GM12878 (cell line): ENCODE measurements around the gene C9orf50. TPM values are rescaled to one million over a fixed set of nuclear protein-coding genes. Genes with fewer than 3 reads are reported as not detected.

Source experiments
- BCL11A ChIP-seq: IDR thresholded peaks from 2 replicates; pipeline ENCODE4 v1.6.1; 2011; ENCODE audit warnings: low read depth, low read length
- HDGF ChIP-seq: fragments of 450-650 bp; IDR thresholded peaks from 2 replicates; pipeline ENCODE4 v1.6.1; 2016; ENCODE audit warnings: antibody characterized with exemption
- MTA2 ChIP-seq: fragments of 450-650 bp; IDR thresholded peaks from 2 replicates; pipeline ENCODE4 v1.6.1; 2016; ENCODE audit warnings: low read depth, mild to moderate bottlenecking, moderate library complexity
- NFXL1 ChIP-seq: fragments of 450-650 bp; IDR thresholded peaks from 2 replicates; pipeline ENCODE4 v1.6.1; 2017; ENCODE audit warnings: antibody characterized with exemption, mild to moderate bottlenecking, borderline replicate concordance
- PAX5 ChIP-seq: IDR thresholded peaks from 2 replicates; pipeline ENCODE4 v1.6.1; 2011; ENCODE audit warnings: low read depth, low read length, borderline replicate concordance
- RUNX3 ChIP-seq: IDR thresholded peaks from 2 replicates; pipeline ENCODE4 v1.6.1; 2012; ENCODE audit warnings: low read length, inconsistent platforms
- polyA plus RNA-seq, 11 experiments: library from polyadenylated mRNA; depleted of rRNA in 4 of 11; unstranded in 6 of 11; stranded (reverse) in 5 of 11; fragments of >200 nt; fragmentation: Nextera tagmentation in 4 of 11; fragmentation: Illumina TruSeq in 1 of 11; extraction: Ambion mirVana in 4 of 11; extraction: Trizol in 1 of 11; gene quantifications; 1 replicate in 1 of 11; 2 replicates in 10 of 11; pipeline versions ENCODE4 v1.2.1 to v1.2.3, GENCODE V29; 2011 to 2016; ENCODE audit warnings: inconsistent platforms in 2 of 11, missing spikeins in 2 of 11, low read depth in 1 of 11
- total RNA-seq, 4 experiments: library from RNA; depleted of rRNA in 3 of 4; stranded (reverse); fragments of >200 nt in 3 of 4; fragmentation: Illumina TruSeq in 1 of 4; extraction: Trizol in 1 of 4; gene quantifications; 2 replicates each; pipeline versions ENCODE4 v1.2.1 to v1.2.3, GENCODE V29; 2013 to 2021
- TF ChIP-seq, protein P1 (sequence below): IDR thresholded peaks from 2 replicates; pipeline ENCODE4 v1.6.1; 2011; ENCODE audit warnings: borderline replicate concordance, low read depth, mild to moderate bottlenecking, moderate library complexity, low read length; ENCODE audit not compliant: insufficient read depth, poor library complexity, severe bottlenecking
- TF ChIP-seq, protein P2 (sequence below): fragments of 450-650 bp; IDR thresholded peaks from 2 replicates; pipeline ENCODE4 v1.6.1; 2017; ENCODE audit warnings: low read depth, mild to moderate bottlenecking, moderate library complexity
- TF ChIP-seq, protein P3 (sequence below): IDR thresholded peaks from 2 replicates; pipeline ENCODE4 v1.6.1; 2011; ENCODE audit warnings: low read depth, low read length, improper control_type of control experiment, borderline replicate concordance

The C9orf50 gene
- total and polyA plus RNA-seq, 10 of the 15 experiments (the other 5 are each of a cell fraction or from before 2014, with no cell fraction given): not detected

DNA sequence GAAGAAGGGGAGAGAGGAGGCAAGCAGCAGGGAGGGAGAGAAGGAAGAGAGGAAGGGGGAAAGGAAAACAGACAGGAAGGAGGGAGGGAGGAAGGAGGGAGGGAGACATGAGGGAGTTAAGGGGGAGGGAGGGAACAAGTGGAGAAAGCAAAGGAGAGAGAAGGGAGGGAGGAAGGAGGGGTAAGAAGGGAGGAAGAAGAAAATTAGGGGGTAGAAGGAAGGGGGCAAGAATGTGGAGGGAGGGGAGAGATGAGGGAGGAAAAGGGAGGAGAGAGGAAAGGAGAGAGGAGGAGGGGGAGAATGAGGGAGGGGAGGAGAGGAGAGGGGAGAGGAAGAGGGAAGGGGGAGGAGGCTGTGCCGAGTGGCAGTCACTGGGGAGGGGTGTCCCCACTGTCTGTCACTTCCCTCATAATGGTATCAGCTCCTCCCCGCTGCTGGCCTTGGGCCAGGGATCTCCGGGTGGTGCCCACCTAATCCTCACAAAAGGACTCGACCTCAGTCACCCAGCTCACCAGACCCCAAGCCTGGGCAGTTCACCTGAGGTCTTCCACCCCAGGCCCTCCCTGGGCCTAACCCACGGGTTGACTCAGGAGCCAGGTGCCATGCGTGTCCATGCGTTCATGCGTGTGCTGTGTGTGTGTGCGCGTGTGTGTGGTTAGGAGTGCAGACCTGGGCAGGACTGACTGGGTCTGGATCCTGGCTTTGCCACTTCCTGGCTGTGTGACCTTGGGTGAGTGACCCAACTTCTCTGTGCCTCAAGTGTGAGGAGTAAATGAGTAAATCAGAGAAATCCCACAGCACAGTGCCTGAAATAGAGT is 18.1 kb downstream of the C9orf50 start (continued):
- no peak for TF ChIP-seq BCL11A
- TF ChIP-seq PAX5: 0 out of 2 replicates have a peak, but pooled peaks have one; percentile 19
- TF ChIP-seq, protein P1, sequence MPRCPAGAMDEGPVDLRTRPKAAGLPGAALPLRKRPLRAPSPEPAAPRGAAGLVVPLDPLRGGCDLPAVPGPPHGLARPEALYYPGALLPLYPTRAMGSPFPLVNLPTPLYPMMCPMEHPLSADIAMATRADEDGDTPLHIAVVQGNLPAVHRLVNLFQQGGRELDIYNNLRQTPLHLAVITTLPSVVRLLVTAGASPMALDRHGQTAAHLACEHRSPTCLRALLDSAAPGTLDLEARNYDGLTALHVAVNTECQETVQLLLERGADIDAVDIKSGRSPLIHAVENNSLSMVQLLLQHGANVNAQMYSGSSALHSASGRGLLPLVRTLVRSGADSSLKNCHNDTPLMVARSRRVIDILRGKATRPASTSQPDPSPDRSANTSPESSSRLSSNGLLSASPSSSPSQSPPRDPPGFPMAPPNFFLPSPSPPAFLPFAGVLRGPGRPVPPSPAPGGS: no peak
- TF ChIP-seq, protein P2, sequence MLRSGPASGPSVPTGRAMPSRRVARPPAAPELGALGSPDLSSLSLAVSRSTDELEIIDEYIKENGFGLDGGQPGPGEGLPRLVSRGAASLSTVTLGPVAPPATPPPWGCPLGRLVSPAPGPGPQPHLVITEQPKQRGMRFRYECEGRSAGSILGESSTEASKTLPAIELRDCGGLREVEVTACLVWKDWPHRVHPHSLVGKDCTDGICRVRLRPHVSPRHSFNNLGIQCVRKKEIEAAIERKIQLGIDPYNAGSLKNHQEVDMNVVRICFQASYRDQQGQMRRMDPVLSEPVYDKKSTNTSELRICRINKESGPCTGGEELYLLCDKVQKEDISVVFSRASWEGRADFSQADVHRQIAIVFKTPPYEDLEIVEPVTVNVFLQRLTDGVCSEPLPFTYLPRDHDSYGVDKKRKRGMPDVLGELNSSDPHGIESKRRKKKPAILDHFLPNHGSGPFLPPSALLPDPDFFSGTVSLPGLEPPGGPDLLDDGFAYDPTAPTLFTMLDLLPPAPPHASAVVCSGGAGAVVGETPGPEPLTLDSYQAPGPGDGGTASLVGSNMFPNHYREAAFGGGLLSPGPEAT: 0 out of 2 replicates have a peak, but pooled peaks have one; percentile 18
- 0 out of 2 replicates have a peak, but pooled peaks have one; percentile 28 for TF ChIP-seq RUNX3
- TF ChIP-seq MTA2: peak; percentile 44; the same call in 1 of the 2 replicates
- TF ChIP-seq NFXL1: peak; percentile 82; the same call in 1 of the 2 replicates
- TF ChIP-seq, protein P3, sequence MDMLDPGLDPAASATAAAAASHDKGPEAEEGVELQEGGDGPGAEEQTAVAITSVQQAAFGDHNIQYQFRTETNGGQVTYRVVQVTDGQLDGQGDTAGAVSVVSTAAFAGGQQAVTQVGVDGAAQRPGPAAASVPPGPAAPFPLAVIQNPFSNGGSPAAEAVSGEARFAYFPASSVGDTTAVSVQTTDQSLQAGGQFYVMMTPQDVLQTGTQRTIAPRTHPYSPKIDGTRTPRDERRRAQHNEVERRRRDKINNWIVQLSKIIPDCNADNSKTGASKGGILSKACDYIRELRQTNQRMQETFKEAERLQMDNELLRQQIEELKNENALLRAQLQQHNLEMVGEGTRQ: no peak
- TF ChIP-seq HDGF: peak; percentile 91; the same call in 1 of the 2 replicates
- TF ChIP-seq, all 136 proteins: peak for 27
